Measurements from ENCODE around the gene SMG9. TPM values are rescaled to one million over a fixed set of nuclear protein-coding genes. Genes with fewer than 3 reads are reported as not detected.

The SMG9 gene
- total RNA-seq, 2 donors from 2014 or later: 22.9 to 45.1 TPM

DNA sequence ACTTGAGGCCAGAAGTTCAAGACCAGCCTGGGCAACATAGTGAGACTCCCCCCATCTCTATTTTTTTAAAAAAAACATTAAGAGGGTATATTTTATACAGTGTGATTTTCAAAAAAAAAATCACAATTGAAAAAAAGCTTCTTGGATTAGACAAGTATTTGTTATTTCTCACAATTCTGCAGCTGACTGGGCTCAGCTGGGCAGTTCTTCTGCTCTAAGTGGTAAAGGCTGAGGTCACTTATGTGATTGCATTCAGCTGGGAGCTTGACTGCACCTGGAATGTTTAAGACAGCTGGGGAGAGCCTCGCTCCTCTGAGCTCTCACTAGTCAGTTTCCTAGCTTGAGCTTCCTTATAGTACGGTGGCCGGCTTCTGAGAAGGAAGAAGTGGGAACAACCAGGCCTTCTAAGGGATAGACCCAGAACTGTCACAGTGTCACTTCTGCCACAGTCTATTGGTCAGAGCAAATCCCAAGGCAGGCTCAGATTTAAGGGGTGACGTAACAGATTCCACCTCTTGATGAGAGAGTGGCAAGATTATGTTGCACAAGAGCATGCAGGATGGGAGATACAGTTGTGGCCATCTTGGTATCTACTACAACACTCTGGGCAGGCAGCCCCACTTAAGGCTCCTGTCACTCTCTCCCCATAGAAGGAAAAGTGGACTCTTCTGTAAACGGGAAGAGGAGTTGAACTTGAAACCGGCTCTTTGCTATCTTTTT lies 58.6 kb downstream of the SMG9 start:
- DNase-seq (ENCODE audit: low spot score): no peak
- TF ChIP-seq, protein P1, sequence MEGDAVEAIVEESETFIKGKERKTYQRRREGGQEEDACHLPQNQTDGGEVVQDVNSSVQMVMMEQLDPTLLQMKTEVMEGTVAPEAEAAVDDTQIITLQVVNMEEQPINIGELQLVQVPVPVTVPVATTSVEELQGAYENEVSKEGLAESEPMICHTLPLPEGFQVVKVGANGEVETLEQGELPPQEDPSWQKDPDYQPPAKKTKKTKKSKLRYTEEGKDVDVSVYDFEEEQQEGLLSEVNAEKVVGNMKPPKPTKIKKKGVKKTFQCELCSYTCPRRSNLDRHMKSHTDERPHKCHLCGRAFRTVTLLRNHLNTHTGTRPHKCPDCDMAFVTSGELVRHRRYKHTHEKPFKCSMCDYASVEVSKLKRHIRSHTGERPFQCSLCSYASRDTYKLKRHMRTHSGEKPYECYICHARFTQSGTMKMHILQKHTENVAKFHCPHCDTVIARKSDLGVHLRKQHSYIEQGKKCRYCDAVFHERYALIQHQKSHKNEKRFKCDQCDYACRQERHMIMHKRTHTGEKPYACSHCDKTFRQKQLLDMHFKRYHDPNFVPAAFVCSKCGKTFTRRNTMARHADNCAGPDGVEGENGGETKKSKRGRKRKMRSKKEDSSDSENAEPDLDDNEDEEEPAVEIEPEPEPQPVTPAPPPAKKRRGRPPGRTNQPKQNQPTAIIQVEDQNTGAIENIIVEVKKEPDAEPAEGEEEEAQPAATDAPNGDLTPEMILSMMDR (IDR thresholded peaks at IDR 0.05): no peak
- TF ChIP-seq POLR2A (IDR thresholded peaks at IDR 0.05) (no peak), POLR2AphosphoS5 (IDR thresholded peaks at IDR 0.05) (no peak)
- Histone ChIP-seq H3K36me3 (no peaks in the 10 kb centered on the region), H3K27ac (no peak overlapping the region), H3K9me3 (no peaks in the 10 kb centered on the region), H3K4me1 (replicated peaks) (no peaks in the 10 kb centered on the region), H3K4me3 (no peak overlapping the region), H3K27me3 (replicated peaks; ENCODE audit: insufficient read depth) (no peaks in the 10 kb centered on the region)
- intact Hi-C loops (cut with DNase I): no loop called here
- 88% methylated on average over 6 of the region's 6 CpGs for WGBS

DNA sequence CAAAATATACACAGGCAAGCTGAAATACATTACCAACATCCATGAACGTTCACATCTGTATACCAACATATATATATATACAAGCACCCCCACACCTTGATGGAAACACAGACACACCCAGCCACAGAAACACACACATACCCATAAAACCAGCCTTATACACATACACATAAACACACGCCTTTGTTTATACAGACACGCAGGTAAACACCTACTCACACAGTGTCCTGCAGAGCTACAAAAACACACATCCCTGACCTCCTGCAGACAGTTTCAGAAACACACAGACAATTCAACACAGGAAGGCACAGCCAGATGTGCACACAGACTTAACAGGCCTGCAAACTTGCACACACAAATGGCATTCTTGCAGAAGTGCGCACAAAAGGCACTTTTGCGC lies 60.2 kb downstream of the SMG9 start:
- Histone ChIP-seq H3K36me3 (no peaks in the 10 kb centered on the region), H3K27ac (no peak overlapping the region), H3K4me3 (no peak overlapping the region), H3K9me3 (no peaks in the 10 kb centered on the region), H3K4me1 (replicated peaks) (no peaks in the 10 kb centered on the region), H3K27me3 (replicated peaks; ENCODE audit: insufficient read depth) (no peaks in the 10 kb centered on the region)
- WGBS: 55% methylated on average over 5 of the region's 5 CpGs
- intact Hi-C loops (cut with DNase I): no loop called here
- TF ChIP-seq POLR2A (IDR thresholded peaks at IDR 0.05): no peak
- peak; percentile 78 for TF ChIP-seq POLR2AphosphoS5 (IDR thresholded peaks at IDR 0.05)
- DNase-seq (ENCODE audit: low spot score): peak; percentile 28

DNA sequence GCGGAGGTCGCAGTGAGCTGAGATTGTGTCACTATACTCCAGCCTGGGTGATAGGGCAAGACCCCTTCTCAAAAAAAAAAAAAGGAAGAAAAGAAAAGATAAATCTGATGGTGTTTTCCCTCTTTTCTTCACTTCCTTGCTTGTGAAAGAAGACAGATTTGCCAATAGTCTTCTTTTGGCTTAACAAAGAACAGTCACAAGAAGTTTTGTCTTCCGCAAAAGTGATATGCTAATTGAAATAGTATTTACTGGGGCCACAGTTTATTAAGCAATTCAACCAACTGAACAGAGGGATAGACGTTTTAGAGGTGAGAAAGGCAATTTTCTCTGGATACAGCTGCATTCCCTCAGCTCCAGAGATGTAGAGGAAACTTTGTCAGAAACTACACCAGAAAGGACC lies 61.9 kb downstream of the SMG9 start:
- Histone ChIP-seq H3K36me3 (no peaks in the 10 kb centered on the region), H3K4me1 (replicated peaks) (no peaks in the 10 kb centered on the region), H3K9me3 (no peaks in the 10 kb centered on the region), H3K4me3 (no peak overlapping the region), H3K27ac (no peak overlapping the region), H3K27me3 (replicated peaks; ENCODE audit: insufficient read depth) (no peaks in the 10 kb centered on the region)
- TF ChIP-seq POLR2A (IDR thresholded peaks at IDR 0.05) (no peak), POLR2AphosphoS5 (IDR thresholded peaks at IDR 0.05) (no peak)
- WGBS: 70% methylated on average over 4 of the region's 4 CpGs
- intact Hi-C loops (cut with DNase I): no loop called here
- DNase-seq (ENCODE audit: low spot score): no peak

DNA sequence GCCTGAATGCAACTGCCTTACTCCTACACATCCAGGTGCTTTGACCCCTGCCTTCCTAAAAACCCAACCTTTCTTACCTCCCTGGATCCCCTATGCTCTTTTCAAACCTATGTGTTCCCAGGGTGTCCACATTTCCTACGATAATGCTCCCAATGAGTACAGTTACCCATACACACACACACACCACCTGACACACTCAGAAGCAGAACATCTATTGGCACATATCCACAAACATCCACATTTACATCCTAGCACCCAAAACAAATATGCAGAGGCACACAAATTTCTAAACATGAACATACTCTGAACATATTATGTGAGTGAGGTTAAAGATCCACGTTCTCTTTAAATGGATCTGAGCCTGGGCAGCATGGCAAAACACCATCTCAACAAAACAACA lies 62.4 kb downstream of the SMG9 start:
- 93% methylated on average over 2 of the region's 2 CpGs for WGBS

DNA sequence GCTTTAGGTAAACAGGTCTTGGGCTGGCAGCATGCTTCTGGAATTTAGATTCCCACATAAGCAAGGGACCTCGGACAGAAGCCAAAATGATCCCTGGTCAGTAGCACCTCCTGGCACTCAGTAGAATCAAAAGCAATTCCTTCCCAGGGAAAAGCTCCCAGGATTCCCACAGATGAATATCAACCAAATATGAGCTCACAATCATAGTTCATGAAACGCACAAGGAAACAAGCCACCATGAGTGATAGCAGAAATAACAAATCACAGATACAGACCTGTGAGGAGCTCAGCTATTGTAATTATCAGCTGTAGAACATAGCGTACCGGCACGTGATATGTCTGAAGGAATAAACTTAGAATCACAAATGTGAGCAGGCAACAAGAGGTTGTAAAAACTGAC lies 63.0 kb downstream of the SMG9 start:
- 90% methylated on average over 5 of the region's 5 CpGs for WGBS
- Histone ChIP-seq H3K36me3 (no peaks in the 10 kb centered on the region), H3K9me3 (no peaks in the 10 kb centered on the region), H3K27me3 (replicated peaks; ENCODE audit: insufficient read depth) (no peaks in the 10 kb centered on the region), H3K4me1 (replicated peaks) (no peaks in the 10 kb centered on the region), H3K27ac (no peak overlapping the region), H3K4me3 (no peak overlapping the region)
- no peak for DNase-seq (ENCODE audit: low spot score)
- TF ChIP-seq, protein P1 (IDR thresholded peaks at IDR 0.05): no peak
- TF ChIP-seq POLR2AphosphoS5 (IDR thresholded peaks at IDR 0.05) (no peak), POLR2A (IDR thresholded peaks at IDR 0.05) (no peak)
- intact Hi-C loops (cut with DNase I): no loop called here

More for the DNA sequence above, 62.4 kb downstream of the SMG9 start:
- H3K27me3 ChIP-seq (replicated peaks; ENCODE audit: insufficient read depth): no peaks in the 10 kb centered on the region
- no peak overlapping the region for H3K4me3 ChIP-seq
- no peak for TF ChIP-seq POLR2A (IDR thresholded peaks at IDR 0.05)
- TF ChIP-seq, protein P1 (IDR thresholded peaks at IDR 0.05): no peak
- TF ChIP-seq POLR2AphosphoS5 (IDR thresholded peaks at IDR 0.05): no peak
- H3K4me1 ChIP-seq (replicated peaks): no peaks in the 10 kb centered on the region
- H3K36me3 ChIP-seq: no peaks in the 10 kb centered on the region
- DNase-seq (ENCODE audit: low spot score): no peak
- H3K27ac ChIP-seq: no peak overlapping the region
- intact Hi-C loops (cut with DNase I): no loop called here
- no peaks in the 10 kb centered on the region for H3K9me3 ChIP-seq

DNA sequence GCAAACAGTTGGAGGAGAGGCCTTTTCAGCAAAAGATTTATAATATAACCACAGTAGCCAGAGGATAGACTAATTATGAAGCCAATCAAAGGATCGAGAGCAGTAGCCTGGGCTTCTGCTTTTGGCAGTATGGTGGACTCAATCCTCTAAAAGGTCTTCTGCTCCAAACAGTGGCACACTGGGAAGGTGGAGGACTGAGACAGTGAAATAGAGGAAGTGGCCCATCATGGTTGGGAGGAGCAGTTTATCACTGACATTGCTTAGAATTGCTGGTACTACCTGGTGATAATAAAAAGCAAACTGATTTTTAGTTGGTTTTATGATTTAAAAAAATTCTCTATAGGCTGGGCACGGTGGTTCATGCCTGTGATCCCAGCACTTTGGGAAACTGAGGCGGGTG lies 63.9 kb downstream of the SMG9 start:
- intact Hi-C loops (cut with DNase I): no loop called here
- H3K27me3 ChIP-seq (replicated peaks; ENCODE audit: insufficient read depth): no peaks in the 10 kb centered on the region
- DNase-seq (ENCODE audit: low spot score): no peak
- no peak overlapping the region for H3K4me3 ChIP-seq
- TF ChIP-seq POLR2AphosphoS5 (IDR thresholded peaks at IDR 0.05) (no peak), POLR2A (IDR thresholded peaks at IDR 0.05) (no peak)
- TF ChIP-seq, protein P1 (IDR thresholded peaks at IDR 0.05): no peak
- 89% methylated on average over 3 of the region's 3 CpGs for whole genome bisulfite sequencing
- no peaks in the 10 kb centered on the region for H3K36me3 ChIP-seq
- H3K27ac ChIP-seq: no peak overlapping the region
- H3K4me1 ChIP-seq (replicated peaks): no peaks in the 10 kb centered on the region
- no peaks in the 10 kb centered on the region for H3K9me3 ChIP-seq
